OCI-LY1 (cell line): Measurements from ENCODE around the gene SIGLEC6.

Source experiments
- H2AFZ ChIP-seq: fragments of 200-600 bp; sonication (generic), shearing (Covaris generic); 2 replicates; pipeline ENCODE4 v1.6.0; 2014; ENCODE audit warnings: antibody characterized with exemption, mild to moderate bottlenecking, low read length
- H3F3A ChIP-seq: fragments of 200-600 bp; sonication (generic), shearing (Covaris generic); 2 replicates; pipeline ENCODE4 v1.6.0; 2014; ENCODE audit warnings: mild to moderate bottlenecking, antibody characterized with exemption, low read length, moderate library complexity; ENCODE audit not compliant: insufficient read depth
- H3K27ac ChIP-seq: fragments of 200-600 bp; sonication (generic); 2 replicates; pipeline ENCODE4 v1.5.1; 2014; ENCODE audit warnings: low read length, mixed run types, mild to moderate bottlenecking, low read depth; ENCODE audit not compliant: poor library complexity, severe bottlenecking
- H3K27me3 ChIP-seq: fragments of 200-600 bp; sonication (generic); 2 replicates; pipeline ENCODE4 v1.6.0; 2014; ENCODE audit warnings: antibody characterized with exemption, mild to moderate bottlenecking, low read length, moderate library complexity; ENCODE audit not compliant: insufficient read depth
- H3K36me3 ChIP-seq: fragments of 200-600 bp; sonication (generic); 2 replicates; pipeline ENCODE4 v1.6.1; 2014; ENCODE audit warnings: mild to moderate bottlenecking, antibody characterized with exemption, low read length, moderate library complexity, mixed read lengths; ENCODE audit not compliant: insufficient read depth
- H3K4me1 ChIP-seq: fragments of 200-600 bp; sonication (generic); 2 replicates; pipeline ENCODE4 v1.5.1; 2014; ENCODE audit warnings: mild to moderate bottlenecking, low read length, moderate library complexity; ENCODE audit not compliant: insufficient read depth, severe bottlenecking
- H3K4me2 ChIP-seq: fragments of 200-600 bp; sonication (generic), shearing (Covaris generic); 2 replicates; pipeline ENCODE4 v1.6.1; 2014; ENCODE audit warnings: low read length
- H3K4me3 ChIP-seq: fragments of 200-600 bp; sonication (generic); 2 replicates; pipeline ENCODE4 v1.5.1; 2014; ENCODE audit warnings: low read length, low read depth, mild to moderate bottlenecking, mixed read lengths; ENCODE audit not compliant: poor library complexity, severe bottlenecking
- H3K79me2 ChIP-seq: fragments of 200-600 bp; shearing (Covaris generic); 2 replicates; pipeline ENCODE4 v1.6.1; 2016; ENCODE audit warnings: mixed run types, low read length, mixed read lengths; ENCODE audit not compliant: insufficient read depth
- H3K9ac ChIP-seq: fragments of 200-600 bp; sonication (generic), shearing (Covaris generic); 2 replicates; pipeline ENCODE4 v1.6.1; 2014; ENCODE audit warnings: mild to moderate bottlenecking, low read length, mixed read lengths
- H3K9me2 ChIP-seq: fragments of 200-600 bp; sonication (generic), shearing (Covaris generic); 2 replicates; pipeline ENCODE4 v1.6.1; 2014; ENCODE audit warnings: low read depth, mild to moderate bottlenecking, low read length, mixed read lengths
- H3K9me3 ChIP-seq: fragments of 200-600 bp; shearing (Covaris generic); 2 replicates; pipeline ENCODE4 v1.6.1; 2014; ENCODE audit warnings: low read length, mixed read lengths
- H4K20me1 ChIP-seq: fragments of 200-600 bp; sonication (generic), shearing (Covaris generic); 2 replicates; pipeline ENCODE4 v1.6.0; 2016; ENCODE audit warnings: mild to moderate bottlenecking, low read length; ENCODE audit not compliant: insufficient read depth
- CTCF ChIP-seq: fragments of 200-600 bp; sonication (generic), shearing (Covaris generic); IDR thresholded peaks from 2 replicates; pipeline ENCODE4 v1.5.1; 2017; ENCODE audit warnings: mild to moderate bottlenecking, antibody characterized with exemption, low read length, moderate library complexity, mixed read lengths
- EZH2 ChIP-seq: fragments of 200-600 bp; sonication (generic), shearing (Covaris generic); IDR thresholded peaks from 2 replicates; pipeline ENCODE4 v1.8.0; 2017; ENCODE audit warnings: borderline replicate concordance, mixed run types, mild to moderate bottlenecking, antibody characterized with exemption, low read length, moderate library complexity, mixed read lengths

SIGLEC6 gene

DNA sequence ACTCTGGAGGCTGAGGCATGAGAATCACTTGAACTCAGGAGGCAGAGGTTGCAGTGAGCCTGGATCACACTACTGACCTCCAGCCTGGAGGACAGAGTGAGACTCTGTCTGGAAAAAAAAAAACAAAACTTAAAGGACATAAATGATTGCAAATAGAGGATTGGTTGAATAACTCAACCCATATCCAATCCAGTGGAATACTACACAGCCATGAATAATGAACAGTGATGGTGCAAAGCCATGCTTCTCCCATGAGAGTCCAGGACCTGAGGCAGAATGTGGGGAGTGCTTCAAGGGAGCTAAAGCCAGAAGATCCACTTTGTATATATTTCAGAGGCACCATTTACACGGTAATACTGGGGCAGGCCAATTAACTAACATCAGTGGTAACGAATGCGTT is 55.3 kb downstream of the SIGLEC6 start:
- TF ChIP-seq CTCF (no peak), EZH2 (no peak)
- H2AFZ ChIP-seq = no peak overlapping the region
- no peaks in the 10 kb centered on the region for H3K9me2 ChIP-seq
- H3K36me3 ChIP-seq = no peaks in the 10 kb centered on the region
- H3K4me1 ChIP-seq = no peaks in the 10 kb centered on the region
- no peaks in the 10 kb centered on the region for H3K79me2 ChIP-seq
- H3K4me3 ChIP-seq = no peak overlapping the region
- no peak overlapping the region for H3K9ac ChIP-seq
- H3K27ac ChIP-seq = no peak overlapping the region
- H3K9me3 ChIP-seq = no peaks in the 10 kb centered on the region
- no peaks in the 10 kb centered on the region for H4K20me1 ChIP-seq
- no peaks in the 10 kb centered on the region for H3F3A ChIP-seq
- no peak overlapping the region for H3K4me2 ChIP-seq
- H3K27me3 ChIP-seq = peaks cover 4% of the 10 kb centered on the region; the same call in 1 of the 2 replicates

DNA sequence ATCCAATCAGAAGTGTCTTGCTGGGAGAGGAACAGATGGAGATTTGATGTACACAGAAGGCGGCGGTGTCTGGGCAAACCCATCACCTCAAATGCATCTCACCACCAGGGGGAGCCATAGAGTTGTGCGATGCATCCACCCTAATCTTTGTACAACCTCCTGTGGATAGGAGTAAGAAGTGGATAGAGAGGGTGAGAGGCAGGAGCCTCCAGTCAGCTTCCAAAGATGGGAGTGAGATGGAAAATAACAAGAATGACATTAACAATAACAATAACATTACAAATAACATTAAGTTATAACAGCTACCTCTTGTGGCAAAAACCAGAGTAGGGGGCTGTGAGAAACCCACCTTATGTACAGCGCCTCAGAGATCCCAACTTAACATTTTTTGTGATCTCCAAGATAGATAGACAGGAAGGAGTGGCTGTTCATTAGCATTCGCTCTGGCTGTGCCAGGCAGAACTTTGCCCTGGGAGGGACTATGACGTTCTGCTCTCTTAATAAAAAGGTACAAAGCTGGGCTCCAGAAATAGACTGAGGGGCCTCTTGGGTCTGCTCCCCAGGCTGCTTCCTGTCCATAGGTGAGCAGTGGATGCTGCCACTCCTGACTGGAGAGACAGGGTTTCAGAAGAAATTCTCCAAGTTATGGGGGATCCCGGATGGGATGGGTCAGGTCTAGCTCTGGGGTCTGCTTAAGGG is 58.3 kb downstream of the SIGLEC6 start:
- Histone ChIP-seq H3K4me1 (no peaks in the 10 kb centered on the region), H3K27ac (no peak overlapping the region), H3K9me2 (no peaks in the 10 kb centered on the region), H3K4me2 (no peak overlapping the region), H3K9ac (no peak overlapping the region), H3K4me3 (no peak overlapping the region), H4K20me1 (no peaks in the 10 kb centered on the region), H3K9me3 (no peaks in the 10 kb centered on the region), H3K27me3 (peaks cover 4% of the 10 kb centered on the region; the same call in 1 of the 2 replicates), H3F3A (no peaks in the 10 kb centered on the region), H3K36me3 (no peaks in the 10 kb centered on the region), H2AFZ (no peak overlapping the region), H3K79me2 (no peaks in the 10 kb centered on the region)
- no peak for TF ChIP-seq EZH2
- peak; percentile 85 for TF ChIP-seq CTCF

GRCh38 chr19:51472607-51473006 is 58.9 kb downstream of the SIGLEC6 start:
- Histone ChIP-seq H4K20me1 (no peaks in the 10 kb centered on the region), H3K36me3 (no peaks in the 10 kb centered on the region), H3K9me3 (no peaks in the 10 kb centered on the region), H3K4me1 (no peaks in the 10 kb centered on the region), H3K9ac (no peak overlapping the region), H3K27ac (no peak overlapping the region), H3K4me3 (no peak overlapping the region), H2AFZ (no peak overlapping the region), H3K4me2 (no peak overlapping the region), H3K79me2 (no peaks in the 10 kb centered on the region), H3K9me2 (no peaks in the 10 kb centered on the region), H3F3A (no peaks in the 10 kb centered on the region), H3K27me3 (peaks cover 4% of the 10 kb centered on the region; the same call in 1 of the 2 replicates)
- TF ChIP-seq CTCF (no peak), EZH2 (no peak)
